ENCODE measurements around the gene JUND. TPM values are rescaled to one million over a fixed set of nuclear protein-coding genes. Genes with fewer than 3 reads are reported as not detected.
A peak's percentile ranks its signal among the peaks of the same experiment; 100 is the strongest.

The JUND gene
- total RNA-seq, 2 donors from 2014 or later, result 112 to 148 TPM

DNA sequence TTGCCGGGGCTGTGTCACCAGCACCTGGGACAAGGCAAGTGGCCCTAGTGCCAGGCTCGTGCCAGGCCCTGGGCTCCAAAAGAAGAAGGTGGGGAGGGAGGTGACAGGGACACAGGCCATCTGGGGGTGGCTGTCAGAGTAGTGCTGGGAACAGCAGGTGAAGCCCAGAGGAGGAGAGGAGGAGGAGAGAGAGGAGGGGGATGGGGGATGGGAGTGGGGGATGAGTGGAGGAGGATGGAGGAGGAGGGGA lies 22.7 kb upstream of the JUND start:
- H3K4me3 ChIP-seq (ENCODE audit: low read length), result no peak overlapping the region
- Mint-ChIP-seq H3K9me3 (no peaks in the 10 kb centered on the region), H3K36me3 (ENCODE audit: low read depth) (peaks cover 15% of the 10 kb centered on the region), H3K4me3 (peak overlapping the region; percentile 43), H3K27me3 (ENCODE audit: insufficient read depth) (no peaks in the 10 kb centered on the region), H3K27ac (peak overlapping the region; percentile 64), H3K4me1 (peaks cover 15% of the 10 kb centered on the region)
- no peak overlapping the region for H3K9ac ChIP-seq (ENCODE audit: extremely low read depth, low read length, poor library complexity, severe bottlenecking)
- H3K4me1 ChIP-seq (ENCODE audit: control insufficient read depth, insufficient read depth, low read length), result peaks cover 8% of the 10 kb centered on the region
- H3K9me3 ChIP-seq (ENCODE audit: control insufficient read depth, low read length), result no peaks in the 10 kb centered on the region
- H3K27ac ChIP-seq (ENCODE audit: low read depth, low read length), result peak overlapping the region; percentile 88
- WGBS, 2 experiments (ENCODE audit: insufficient coverage in 1 of 2, insufficient read length in 1 of 2), result 34 to 36% methylated on average over 2 of the region's 2 CpGs
- TF ChIP-seq, protein P1, sequence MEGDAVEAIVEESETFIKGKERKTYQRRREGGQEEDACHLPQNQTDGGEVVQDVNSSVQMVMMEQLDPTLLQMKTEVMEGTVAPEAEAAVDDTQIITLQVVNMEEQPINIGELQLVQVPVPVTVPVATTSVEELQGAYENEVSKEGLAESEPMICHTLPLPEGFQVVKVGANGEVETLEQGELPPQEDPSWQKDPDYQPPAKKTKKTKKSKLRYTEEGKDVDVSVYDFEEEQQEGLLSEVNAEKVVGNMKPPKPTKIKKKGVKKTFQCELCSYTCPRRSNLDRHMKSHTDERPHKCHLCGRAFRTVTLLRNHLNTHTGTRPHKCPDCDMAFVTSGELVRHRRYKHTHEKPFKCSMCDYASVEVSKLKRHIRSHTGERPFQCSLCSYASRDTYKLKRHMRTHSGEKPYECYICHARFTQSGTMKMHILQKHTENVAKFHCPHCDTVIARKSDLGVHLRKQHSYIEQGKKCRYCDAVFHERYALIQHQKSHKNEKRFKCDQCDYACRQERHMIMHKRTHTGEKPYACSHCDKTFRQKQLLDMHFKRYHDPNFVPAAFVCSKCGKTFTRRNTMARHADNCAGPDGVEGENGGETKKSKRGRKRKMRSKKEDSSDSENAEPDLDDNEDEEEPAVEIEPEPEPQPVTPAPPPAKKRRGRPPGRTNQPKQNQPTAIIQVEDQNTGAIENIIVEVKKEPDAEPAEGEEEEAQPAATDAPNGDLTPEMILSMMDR (conservative IDR thresholded peaks at IDR 0.05), result no peak
- DNase-seq, result no peak
- H3K27me3 ChIP-seq (ENCODE audit: control insufficient read depth, insufficient read depth, low read length, poor library complexity, severe bottlenecking), result no peaks in the 10 kb centered on the region
- H3K36me3 ChIP-seq (ENCODE audit: control insufficient read depth, insufficient read depth, low read length), result peaks cover 23% of the 10 kb centered on the region

DNA sequence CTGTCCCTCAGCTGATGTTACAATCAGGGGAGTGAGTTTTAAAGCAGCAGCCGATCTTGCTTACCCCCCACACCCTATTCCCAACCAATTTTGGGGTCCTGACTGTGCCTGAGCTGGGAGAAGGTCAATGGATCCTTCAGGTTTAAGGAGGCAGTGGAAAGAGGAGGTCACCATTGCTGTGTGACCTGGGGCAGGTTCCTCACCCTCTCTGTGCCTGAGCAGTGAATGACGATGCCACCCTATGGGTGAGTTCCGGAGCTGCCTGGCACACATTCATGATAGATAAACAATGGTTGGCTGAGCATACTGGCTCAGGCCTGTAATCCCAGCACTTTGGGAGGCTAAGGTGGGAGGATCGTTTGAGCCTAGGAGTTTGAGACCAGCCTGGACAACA lies 20.3 kb upstream of the JUND start:
- Mint-ChIP-seq H3K36me3 (ENCODE audit: low read depth) (peaks cover 2% of the 10 kb centered on the region), H3K27ac (no peak overlapping the region), H3K27me3 (ENCODE audit: insufficient read depth) (no peaks in the 10 kb centered on the region), H3K4me3 (no peak overlapping the region), H3K9me3 (no peaks in the 10 kb centered on the region), H3K4me1 (peaks cover 15% of the 10 kb centered on the region)
- WGBS, 2 experiments (ENCODE audit: insufficient coverage in 1 of 2, insufficient read length in 1 of 2), result 91 to 95% methylated on average over 3 to 4 of the region's 4 CpGs
- DNase-seq, result no peak
- TF ChIP-seq, protein P1 (conservative IDR thresholded peaks at IDR 0.05), result no peak
- no peak overlapping the region for H3K4me3 ChIP-seq (ENCODE audit: low read length)
- H3K9ac ChIP-seq (ENCODE audit: extremely low read depth, low read length, poor library complexity, severe bottlenecking), result no peak overlapping the region
- H3K36me3 ChIP-seq (ENCODE audit: control insufficient read depth, insufficient read depth, low read length), result peaks cover 6% of the 10 kb centered on the region
- no peaks in the 10 kb centered on the region for H3K27me3 ChIP-seq (ENCODE audit: control insufficient read depth, insufficient read depth, low read length, poor library complexity, severe bottlenecking)
- H3K4me1 ChIP-seq (ENCODE audit: control insufficient read depth, insufficient read depth, low read length), result peaks cover 8% of the 10 kb centered on the region
- H3K27ac ChIP-seq (ENCODE audit: low read depth, low read length), result no peak overlapping the region
- H3K9me3 ChIP-seq (ENCODE audit: control insufficient read depth, low read length), result no peaks in the 10 kb centered on the region

DNA sequence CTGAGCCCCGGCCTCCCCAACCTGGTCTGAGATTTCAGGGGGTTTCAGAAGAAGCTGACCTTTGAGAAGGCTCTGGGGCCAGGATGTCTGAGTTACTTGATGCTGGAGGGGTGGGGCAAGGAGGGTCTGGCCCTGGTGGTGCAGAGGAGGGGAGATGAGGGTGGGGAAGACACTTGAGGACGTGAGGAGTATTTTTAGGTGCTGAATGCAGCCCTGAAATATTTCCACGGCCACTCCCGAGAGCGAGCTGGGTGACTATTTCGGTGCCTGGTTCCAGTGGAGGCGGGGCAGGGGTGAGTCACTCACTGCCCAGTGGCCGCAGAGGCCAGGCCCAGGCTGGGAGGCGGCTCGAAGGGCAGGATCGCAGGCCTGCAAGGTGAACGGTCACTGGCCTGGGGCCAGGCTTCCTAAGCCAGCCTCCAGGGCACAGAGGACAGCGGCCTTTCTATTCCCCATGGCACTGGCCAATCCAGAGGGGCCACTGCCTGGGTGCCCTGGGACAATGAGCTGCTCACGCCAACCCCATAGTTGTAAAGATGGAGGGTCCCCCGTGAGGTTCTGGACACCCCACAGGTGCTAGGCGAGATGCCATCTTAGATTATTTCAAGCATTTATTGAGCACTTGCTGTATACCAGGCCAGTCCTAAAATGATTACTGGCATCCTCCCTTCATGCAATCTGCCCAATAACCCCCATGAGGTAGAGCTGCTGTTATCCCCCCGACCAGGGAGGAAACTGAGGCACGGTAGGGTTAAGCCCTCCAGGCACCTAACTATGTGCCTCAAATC lies 19.7 kb upstream of the JUND start:
- no peaks in the 10 kb centered on the region for H3K27me3 Mint-ChIP-seq (ENCODE audit: insufficient read depth)
- H3K9ac ChIP-seq (ENCODE audit: extremely low read depth, low read length, poor library complexity, severe bottlenecking), result no peak overlapping the region
- peaks cover 3% of the 10 kb centered on the region for H3K36me3 ChIP-seq (ENCODE audit: control insufficient read depth, insufficient read depth, low read length)
- H3K4me1 ChIP-seq (ENCODE audit: control insufficient read depth, insufficient read depth, low read length), result peaks cover 8% of the 10 kb centered on the region
- no peaks in the 10 kb centered on the region for H3K27me3 ChIP-seq (ENCODE audit: control insufficient read depth, insufficient read depth, low read length, poor library complexity, severe bottlenecking)
- TF ChIP-seq, protein P1 (conservative IDR thresholded peaks at IDR 0.05), result no peak
- 86% methylated on average over 14 to 18 of the region's 18 CpGs for WGBS, 2 experiments (ENCODE audit: insufficient coverage in 1 of 2, insufficient read length in 1 of 2)
- no peaks in the 10 kb centered on the region for H3K9me3 Mint-ChIP-seq
- H3K9me3 ChIP-seq (ENCODE audit: control insufficient read depth, low read length), result no peaks in the 10 kb centered on the region
- no peak overlapping the region for H3K27ac Mint-ChIP-seq
- H3K36me3 Mint-ChIP-seq (ENCODE audit: low read depth), result no peaks in the 10 kb centered on the region
- peak; percentile 54 for DNase-seq
- H3K4me3 Mint-ChIP-seq, result no peak overlapping the region
- H3K4me1 Mint-ChIP-seq, result peaks cover 15% of the 10 kb centered on the region
- no peak overlapping the region for H3K27ac ChIP-seq (ENCODE audit: low read depth, low read length)
- no peak overlapping the region for H3K4me3 ChIP-seq (ENCODE audit: low read length)

All from endodermal cell (in vitro differentiated cells).